Measurements from ENCODE around the gene CRYZL1.

Gene CRYZL1

GRCh38 chr21:33661146-33661545, 19.6 kb upstream of the CRYZL1 start:
- no peak for DNase-seq (ENCODE audit: low read depth, low spot score)

GRCh38 chr21:33660406-33660805, 18.9 kb upstream of the CRYZL1 start:
- DNase-seq (ENCODE audit: low read depth, low spot score) = no peak

GRCh38 chr21:33659568-33659949, 18.0 kb upstream of the CRYZL1 start:
- no peak for DNase-seq (ENCODE audit: low read depth, low spot score)

- DNase-seq (ENCODE audit: low read depth, low spot score) = no peak
Observed at GRCh38 chr21:33658919-33659567, 17.5 kb upstream of the CRYZL1 start.

- DNase-seq (ENCODE audit: low read depth, low spot score) = no peak
Observed at GRCh38 chr21:33657124-33657820, 15.7 kb upstream of the CRYZL1 start.

- DNase-seq (ENCODE audit: low read depth, low spot score) = no peak
Observed at GRCh38 chr21:33655588-33656221, 14.2 kb upstream of the CRYZL1 start.

- no peak for DNase-seq (ENCODE audit: low read depth, low spot score)
Observed at GRCh38 chr21:33654412-33654811, 12.9 kb upstream of the CRYZL1 start.

GRCh38 chr21:33651965-33652680, 10.6 kb upstream of the CRYZL1 start:
- no peak for DNase-seq (ENCODE audit: low read depth, low spot score)

- DNase-seq (ENCODE audit: low read depth, low spot score) = no peak
Observed at GRCh38 chr21:33650929-33651509, 9.5 kb upstream of the CRYZL1 start.

- DNase-seq (ENCODE audit: low read depth, low spot score) = no peak
Observed at GRCh38 chr21:33650230-33650629, 8.7 kb upstream of the CRYZL1 start.

GRCh38 chr21:33648555-33648954, 7.0 kb upstream of the CRYZL1 start:
- DNase-seq (ENCODE audit: low read depth, low spot score) = no peak

GRCh38 chr21:33647587-33647986, 6.0 kb upstream of the CRYZL1 start:
- DNase-seq (ENCODE audit: low read depth, low spot score) = no peak

- no peak for DNase-seq (ENCODE audit: low read depth, low spot score)
Observed at GRCh38 chr21:33645730-33646129, 4.2 kb upstream of the CRYZL1 start.

GRCh38 chr21:33644383-33645074, 3.0 kb upstream of the CRYZL1 start:
- no peak for DNase-seq (ENCODE audit: low read depth, low spot score)

GRCh38 chr21:33643658-33644311, 2.2 kb upstream of the CRYZL1 start:
- DNase-seq (ENCODE audit: low read depth, low spot score) = no peak

- DNase-seq (ENCODE audit: low read depth, low spot score) = no peak
Observed at GRCh38 chr21:33642896-33643657, 1.5 kb upstream of the CRYZL1 start.

- DNase-seq (ENCODE audit: low read depth, low spot score) = peak; percentile 99
Observed at GRCh38 chr21:33642027-33642895, 720 bp upstream of the CRYZL1 start, which contains the start of gene ITSN1. Gene ITSN1 (plus strand): TSS chr21:33642501. CDS start chr21:33718829, 76,328 bp downstream.

GRCh38 chr21:33640697-33641351, 717 bp downstream of the CRYZL1 start:
- DNase-seq (ENCODE audit: low read depth, low spot score) = no peak
